B cell (primary cell): ENCODE data around the gene EXOSC2. TPM values are rescaled to one million over a fixed set of nuclear protein-coding genes. Genes with fewer than 3 reads are reported as not detected.

Experiments used
- ATAC-seq: fragments of 200-7000 bp; cut with Tn5 transposase; one replicate; pipeline ENCODE4 v1.10.0; 2021; ENCODE audit warnings: low read depth, mild to moderate bottlenecking, moderate number of reproducible peaks, moderate library complexity
- CTCF ChIA-PET: fragments of 350-600 bp; sonication (Branson Sonifier 250); formaldehyde crosslinking; loops from one replicate; lab custom pipeline; 2021; ENCODE audit warnings: antibody characterized with exemption, inconsistent platforms; lab: Charles Lee
- POLR2A ChIA-PET: fragments of 350-600 bp; sonication (Branson Sonifier 250); formaldehyde crosslinking; loops from one replicate; lab custom pipeline; 2021; ENCODE audit warnings: antibody characterized with exemption; lab: Charles Lee
- DNase-seq: peaks from one replicate; pipeline ENCODE4 v3.0.0; 2013
- H2AFZ ChIP-seq: 2 replicates; pipeline ENCODE4 v1.6.1; 2012; ENCODE audit warnings: mild to moderate bottlenecking, low read depth, low read length; ENCODE audit not compliant: insufficient read depth, poor library complexity, severe bottlenecking
- H3K27ac ChIP-seq, 2 donors: 1 replicate in 1 of 2; 2 replicates in 1 of 2; pipeline ENCODE4 v1.5.1; 2012 to 2013; ENCODE audit warnings: low read length in 2 of 2, mild to moderate bottlenecking in 2 of 2, moderate library complexity in 1 of 2
- H3K27me3 ChIP-seq, 4 experiments: fragments of 200-600 bp in 1 of 4; sonication (generic) in 1 of 4; replicated peaks in 1 of 4; 1 replicate in 2 of 4; 2 replicates in 2 of 4; pipeline versions ENCODE4 v1.6.1 to v1.7.0; 2013 to 2016; ENCODE audit warnings: low read length in 3 of 4, mild to moderate bottlenecking in 2 of 4, mixed read lengths in 1 of 4, moderate library complexity in 1 of 4; ENCODE audit not compliant: insufficient read depth in 4 of 4, control insufficient read depth in 3 of 4; ENCODE audit errors: control extremely low read depth in 1 of 4
- H3K36me3 ChIP-seq, 2 experiments: replicated peaks in 1 of 2; 1 replicate in 1 of 2; 2 replicates in 1 of 2; pipeline versions ENCODE4 v1.6.1 to v1.7.1; 2013; ENCODE audit warnings: low read length in 1 of 2; ENCODE audit not compliant: insufficient read depth in 2 of 2, control insufficient read depth in 1 of 2; ENCODE audit errors: control extremely low read depth in 1 of 2, extremely low read depth in 1 of 2
- H3K4me1 ChIP-seq, 2 donors: fragments of 200-600 bp in 1 of 2; sonication (generic) in 1 of 2; 1 replicate in 1 of 2; 2 replicates in 1 of 2; pipeline versions ENCODE4 v1.5.1 to v1.6.1; 2013 to 2017; ENCODE audit warnings: low read length in 2 of 2; ENCODE audit not compliant: control insufficient read depth in 2 of 2, insufficient read depth in 2 of 2
- H3K4me2 ChIP-seq: replicated peaks from 2 replicates; pipeline ENCODE3; 2012; ENCODE audit warnings: mild to moderate bottlenecking, low read depth, low read length; ENCODE audit not compliant: poor library complexity, severe bottlenecking
- H3K4me3 ChIP-seq, 5 experiments: fragments of 200-600 bp in 1 of 5; sonication (generic) in 1 of 5; 1 replicate in 3 of 5; 2 replicates in 2 of 5; pipeline versions ENCODE4 v1.5.1 to v1.7.0; 2011 to 2016; ENCODE audit warnings: low read length in 4 of 5, mild to moderate bottlenecking in 4 of 5, low read depth in 2 of 5, control low read depth in 1 of 5, moderate library complexity in 1 of 5; ENCODE audit not compliant: insufficient read depth in 1 of 5; ENCODE audit errors: control extremely low read depth in 1 of 5, extremely low read depth in 1 of 5
- H3K79me2 ChIP-seq: fragments of 200-600 bp; sonication (generic); one replicate; pipeline ENCODE4 v1.6.0; 2016; ENCODE audit warnings: low read length; ENCODE audit not compliant: control insufficient read depth, insufficient read depth
- H3K9ac ChIP-seq: fragments of 200-600 bp; sonication (generic); 2 replicates; pipeline ENCODE4 v1.6.1; 2017; ENCODE audit warnings: mild to moderate bottlenecking, low read length, moderate library complexity
- H3K9me3 ChIP-seq, 3 donors: one replicate each; pipeline versions ENCODE4 v1.6.1 to v1.7.1; 2013; ENCODE audit warnings: low read length in 2 of 3; ENCODE audit not compliant: control insufficient read depth in 2 of 3, insufficient read depth in 1 of 3; ENCODE audit errors: control extremely low read depth in 1 of 3
- H4K20me1 ChIP-seq: 2 replicates; pipeline ENCODE4 v1.6.0; 2012; ENCODE audit warnings: mild to moderate bottlenecking, low read length; ENCODE audit not compliant: insufficient read depth, control insufficient read depth, poor library complexity, severe bottlenecking
- H3K27ac Mint-ChIP-seq: one replicate; pipeline ENCODE4 v1.8.0; 2021; ENCODE audit warnings: mixed read lengths
- H3K27me3 Mint-ChIP-seq: one replicate; pipeline ENCODE4 v1.8.0; 2021; ENCODE audit warnings: mixed read lengths
- H3K4me1 Mint-ChIP-seq: one replicate; pipeline ENCODE4 v1.8.0; 2021; ENCODE audit warnings: mixed read lengths
- H3K4me3 Mint-ChIP-seq: one replicate; pipeline ENCODE4 v1.8.0; 2021; ENCODE audit warnings: mixed read lengths
- H3K9me3 Mint-ChIP-seq: one replicate; pipeline ENCODE4 v1.8.0; 2022; ENCODE audit warnings: mixed read lengths; ENCODE audit not compliant: insufficient read depth
- EZH2 ChIP-seq: IDR thresholded peaks from 2 replicates; pipeline ENCODE4 v1.6.1; 2012; ENCODE audit warnings: borderline replicate concordance, low read depth, mild to moderate bottlenecking, moderate library complexity, low read length; ENCODE audit not compliant: insufficient read depth, poor library complexity, severe bottlenecking
- WGBS: methylation state at CpG from one replicate; pipeline ENCODE4 v1.1.5; 2013; ENCODE audit warnings: missing lambda C conversion rate; ENCODE audit not compliant: insufficient coverage; 5-methylcytosine and 5-hydroxymethylcytosine counted together
- intact Hi-C: fragments of 100-400 bp; cut with micrococcal nuclease; formaldehyde crosslinking; loops from one replicate; pipeline ENCODE4 v1.10.0; 2022
- polyA plus RNA-seq: library from polyadenylated mRNA; depleted of rRNA; stranded (reverse); fragments of >200 nt; gene quantifications from 2 replicates; pipeline ENCODE4 v1.2.3, GENCODE V29; 2012
- total RNA-seq, 2 donors: library from RNA; stranded (reverse); fragments of 120-200 nt in 1 of 2; gene quantifications; 1 replicate in 1 of 2; 2 replicates in 1 of 2; pipeline versions ENCODE4 v1.2.3 to v1.2.4, GENCODE V29; 2013 to 2022
- TF ChIP-seq, protein P1 (sequence below): fragments of 200-600 bp; IDR thresholded peaks from one replicate; pipeline ENCODE4 v1.8.0; 2022; ENCODE audit warnings: antibody characterized with exemption, mild to moderate bottlenecking

EXOSC2 gene
- total and polyA plus RNA-seq, 2 donors (not counting 1 experiment from before 2014, with no cell fraction given): 31.5 to 53.3 TPM

DNA sequence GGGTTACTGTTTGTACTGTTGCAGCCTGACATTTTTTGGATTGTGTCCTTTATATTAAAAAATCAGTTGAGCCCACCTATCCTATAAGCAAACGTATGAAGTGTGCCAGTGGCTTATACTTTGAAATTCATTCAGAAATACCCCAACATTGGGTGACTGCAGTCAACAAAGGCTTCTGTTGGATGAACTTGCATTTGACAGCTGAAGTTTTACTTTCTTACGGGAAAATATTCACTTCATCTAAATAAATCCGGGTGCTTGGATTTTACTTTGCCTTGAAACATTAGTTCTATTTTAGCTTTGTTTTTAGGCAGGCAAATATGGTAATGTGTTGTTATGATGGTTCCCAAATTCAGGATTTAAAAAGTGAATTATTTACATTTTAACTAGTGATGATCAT is 21.7 kb downstream of the EXOSC2 start:
- no CpG with 5 or more reads among the region's 3 CpGs for WGBS
- Mint-ChIP-seq H3K4me1 (peaks cover 33% of the 10 kb centered on the region), H3K9me3 (no peaks in the 10 kb centered on the region), H3K27me3 (no peaks in the 10 kb centered on the region), H3K4me3 (peak overlapping the region; percentile 92), H3K27ac (no peak overlapping the region)
- peaks cover 17% of the 10 kb centered on the region for H4K20me1 ChIP-seq
- peaks cover 63% of the 10 kb centered on the region for H3K79me2 ChIP-seq
- no peak overlapping the region for H3K4me3 ChIP-seq
- DNase-seq (no peak), ATAC-seq (no peak)
- H3K4me2 ChIP-seq: peak overlapping the region; percentile 84
- ChIA-PET POLR2A (interaction anchor here (0.6 kb wide), 1 partner anchor 1649 kb away, joined by 5 read pairs; no protein-coding TSS in a partner anchor), CTCF (interaction anchor here (1.0 to 3.3 kb wide), 4 partner anchors 9 to 317 kb away, joined by 3 to 18 read pairs (median 6); no protein-coding TSS in a partner anchor)
- no peak for TF ChIP-seq EZH2
- TF ChIP-seq, protein P1, sequence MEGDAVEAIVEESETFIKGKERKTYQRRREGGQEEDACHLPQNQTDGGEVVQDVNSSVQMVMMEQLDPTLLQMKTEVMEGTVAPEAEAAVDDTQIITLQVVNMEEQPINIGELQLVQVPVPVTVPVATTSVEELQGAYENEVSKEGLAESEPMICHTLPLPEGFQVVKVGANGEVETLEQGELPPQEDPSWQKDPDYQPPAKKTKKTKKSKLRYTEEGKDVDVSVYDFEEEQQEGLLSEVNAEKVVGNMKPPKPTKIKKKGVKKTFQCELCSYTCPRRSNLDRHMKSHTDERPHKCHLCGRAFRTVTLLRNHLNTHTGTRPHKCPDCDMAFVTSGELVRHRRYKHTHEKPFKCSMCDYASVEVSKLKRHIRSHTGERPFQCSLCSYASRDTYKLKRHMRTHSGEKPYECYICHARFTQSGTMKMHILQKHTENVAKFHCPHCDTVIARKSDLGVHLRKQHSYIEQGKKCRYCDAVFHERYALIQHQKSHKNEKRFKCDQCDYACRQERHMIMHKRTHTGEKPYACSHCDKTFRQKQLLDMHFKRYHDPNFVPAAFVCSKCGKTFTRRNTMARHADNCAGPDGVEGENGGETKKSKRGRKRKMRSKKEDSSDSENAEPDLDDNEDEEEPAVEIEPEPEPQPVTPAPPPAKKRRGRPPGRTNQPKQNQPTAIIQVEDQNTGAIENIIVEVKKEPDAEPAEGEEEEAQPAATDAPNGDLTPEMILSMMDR: no peak
- peak overlapping the region; percentile 92 for H3K9ac ChIP-seq
- intact Hi-C loops: no loop called here
- H3K27me3 ChIP-seq: no peaks in the 10 kb centered on the region
- no peak overlapping the region for H3K27ac ChIP-seq
- H3K36me3 ChIP-seq: no peaks in the 10 kb centered on the region
- H3K9me3 ChIP-seq: no peaks in the 10 kb centered on the region
- H2AFZ ChIP-seq: no peak overlapping the region
- H3K4me1 ChIP-seq: peaks cover 24 to 33% of the 10 kb centered on the region in 2 donors

- CTCF ChIA-PET: no interaction called here
- Histone ChIP-seq H3K4me2 (no peak overlapping the region), H3K4me3 (no peak overlapping the region), H2AFZ (no peak overlapping the region), H3K9ac (no peak overlapping the region), H3K79me2 (peaks cover 64% of the 10 kb centered on the region), H4K20me1 (peaks cover 17% of the 10 kb centered on the region), H3K27ac (no peak overlapping the region), H3K36me3 (no peaks in the 10 kb centered on the region), H3K27me3 (no peaks in the 10 kb centered on the region), H3K9me3 (no peaks in the 10 kb centered on the region), H3K4me1 (peaks cover 23 to 24% of the 10 kb centered on the region in 2 donors)
- DNase-seq: no peak
- Mint-ChIP-seq H3K4me3 (no peak overlapping the region), H3K9me3 (no peaks in the 10 kb centered on the region), H3K4me1 (peaks cover 26% of the 10 kb centered on the region), H3K27ac (no peak overlapping the region), H3K27me3 (no peaks in the 10 kb centered on the region)
- ATAC-seq: no peak
- 100% methylated on average over 2 of the region's 3 CpGs for WGBS
- intact Hi-C loops: no loop called here
- POLR2A ChIA-PET: no interaction called here
- TF ChIP-seq EZH2: no peak
- TF ChIP-seq, protein P1: no peak
Measured at GRCh38 chr9:130718562-130718961, 25.0 kb downstream of the EXOSC2 start.
